ENCODE results near the gene CGNL1. TPM values are rescaled to one million over a fixed set of nuclear protein-coding genes. Genes with fewer than 3 reads are reported as not detected.

Gene CGNL1
- total RNA-seq, 1 experiment from 2014 or later: 34.6 TPM

DNA sequence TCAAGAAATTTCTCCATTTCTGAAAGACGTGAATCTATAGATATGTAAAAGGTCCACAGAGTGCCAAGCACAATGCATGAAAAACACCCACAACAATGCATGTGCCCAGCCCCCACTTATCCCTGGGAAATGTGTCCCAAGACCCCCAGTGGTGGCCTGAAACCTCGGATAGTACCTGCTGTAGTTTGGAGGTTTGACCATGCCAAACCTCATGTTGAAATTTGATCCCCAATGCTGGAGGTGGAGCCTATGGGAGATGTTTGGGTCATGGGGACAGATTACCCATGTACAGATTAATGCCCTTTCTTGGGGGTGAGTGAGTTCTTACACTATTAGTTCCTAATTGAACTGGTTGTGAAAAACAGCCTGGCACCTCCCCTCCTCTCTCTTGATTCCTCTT lies 194.0 kb downstream of the CGNL1 start:
- Histone ChIP-seq H3K56ac (ENCODE audit: insufficient read length, low read depth, low read length) (no peak overlapping the region), H3K9me3 (ENCODE audit: control insufficient read depth, low read depth, low read length) (no peaks in the 10 kb centered on the region), H3K23ac (ENCODE audit: insufficient read length, low read depth, low read length) (no peak overlapping the region), H3T11ph (ENCODE audit: low read length) (no peak overlapping the region), H4K8ac (replicated peaks; ENCODE audit: insufficient read length, low read depth, low read length) (no peak overlapping the region), H4K20me1 (ENCODE audit: control insufficient read depth, insufficient read depth, insufficient read length) (no peaks in the 10 kb centered on the region), H3K4me1 (ENCODE audit: insufficient read depth, low read length) (no peaks in the 10 kb centered on the region), H3K4ac (ENCODE audit: low read depth, low read length) (no peak overlapping the region), H2BK12ac (ENCODE audit: insufficient read length, low read depth, low read length) (no peak overlapping the region), H2AFZ (ENCODE audit: low read length) (no peak overlapping the region), H2BK15ac (ENCODE audit: low read depth, low read length) (no peak overlapping the region), H3K14ac (ENCODE audit: insufficient read depth, low read length) (no peak overlapping the region), H2BK5ac (ENCODE audit: insufficient read length, low read length) (no peak overlapping the region), H4K5ac (ENCODE audit: insufficient read length, low read depth, low read length) (no peak overlapping the region), H3K4me2 (ENCODE audit: insufficient read depth, insufficient read length, low read length) (no peak overlapping the region), H2BK20ac (ENCODE audit: low read depth, low read length, poor library complexity, severe bottlenecking) (no peak overlapping the region), H2BK120ac (ENCODE audit: low read depth, low read length, poor library complexity, severe bottlenecking) (no peak overlapping the region), H3K27me3 (ENCODE audit: insufficient read depth, low read length) (no peaks in the 10 kb centered on the region), H3K27ac (ENCODE audit: insufficient read length, low read depth, low read length) (no peak overlapping the region), H3K18ac (ENCODE audit: insufficient read length, low read depth, low read length) (no peak overlapping the region), H3K23me2 (ENCODE audit: insufficient read length, low read depth, low read length, poor library complexity, severe bottlenecking) (no peaks in the 10 kb centered on the region), H2AK5ac (ENCODE audit: insufficient read length, low read length) (no peak overlapping the region), H3K79me2 (ENCODE audit: insufficient read depth, low read length) (no peaks in the 10 kb centered on the region), H3K79me1 (ENCODE audit: insufficient read depth, low read depth, low read length, poor library complexity, severe bottlenecking) (no peaks in the 10 kb centered on the region), H3K9ac (ENCODE audit: extremely low read depth, insufficient read length, low read length) (no peak overlapping the region), H4K91ac (ENCODE audit: insufficient read length, low read depth, low read length) (no peak overlapping the region)
- no peak overlapping the region for H3K27ac Mint-ChIP-seq
- no CpG with 5 or more reads among the region's 2 CpGs for WGBS (ENCODE audit: extremely low coverage, insufficient read length, low lambda C conversion rate)
- TF ChIP-seq, protein P1, sequence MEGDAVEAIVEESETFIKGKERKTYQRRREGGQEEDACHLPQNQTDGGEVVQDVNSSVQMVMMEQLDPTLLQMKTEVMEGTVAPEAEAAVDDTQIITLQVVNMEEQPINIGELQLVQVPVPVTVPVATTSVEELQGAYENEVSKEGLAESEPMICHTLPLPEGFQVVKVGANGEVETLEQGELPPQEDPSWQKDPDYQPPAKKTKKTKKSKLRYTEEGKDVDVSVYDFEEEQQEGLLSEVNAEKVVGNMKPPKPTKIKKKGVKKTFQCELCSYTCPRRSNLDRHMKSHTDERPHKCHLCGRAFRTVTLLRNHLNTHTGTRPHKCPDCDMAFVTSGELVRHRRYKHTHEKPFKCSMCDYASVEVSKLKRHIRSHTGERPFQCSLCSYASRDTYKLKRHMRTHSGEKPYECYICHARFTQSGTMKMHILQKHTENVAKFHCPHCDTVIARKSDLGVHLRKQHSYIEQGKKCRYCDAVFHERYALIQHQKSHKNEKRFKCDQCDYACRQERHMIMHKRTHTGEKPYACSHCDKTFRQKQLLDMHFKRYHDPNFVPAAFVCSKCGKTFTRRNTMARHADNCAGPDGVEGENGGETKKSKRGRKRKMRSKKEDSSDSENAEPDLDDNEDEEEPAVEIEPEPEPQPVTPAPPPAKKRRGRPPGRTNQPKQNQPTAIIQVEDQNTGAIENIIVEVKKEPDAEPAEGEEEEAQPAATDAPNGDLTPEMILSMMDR (conservative IDR thresholded peaks at IDR 0.05): no peak
- no peak for DNase-seq
- no peaks in the 10 kb centered on the region for H3K36me3 Mint-ChIP-seq (ENCODE audit: insufficient read depth in 1 of 3, low read depth in 3 of 3)
- no peak overlapping the region for H3K4me3 Mint-ChIP-seq
- H3K4me1 Mint-ChIP-seq: peaks cover 9 to 15% of the 10 kb centered on the region in 2 experiments
- H3K27me3 Mint-ChIP-seq (ENCODE audit: low read depth): no peaks in the 10 kb centered on the region
- H3K9me3 Mint-ChIP-seq: no peaks in the 10 kb centered on the region
